ENCODE results near the gene TRAM2. TPM values are rescaled to one million over a fixed set of nuclear protein-coding genes. Genes with fewer than 3 reads are reported as not detected.

TRAM2 gene, protein sequence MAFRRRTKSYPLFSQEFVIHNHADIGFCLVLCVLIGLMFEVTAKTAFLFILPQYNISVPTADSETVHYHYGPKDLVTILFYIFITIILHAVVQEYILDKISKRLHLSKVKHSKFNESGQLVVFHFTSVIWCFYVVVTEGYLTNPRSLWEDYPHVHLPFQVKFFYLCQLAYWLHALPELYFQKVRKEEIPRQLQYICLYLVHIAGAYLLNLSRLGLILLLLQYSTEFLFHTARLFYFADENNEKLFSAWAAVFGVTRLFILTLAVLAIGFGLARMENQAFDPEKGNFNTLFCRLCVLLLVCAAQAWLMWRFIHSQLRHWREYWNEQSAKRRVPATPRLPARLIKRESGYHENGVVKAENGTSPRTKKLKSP
- 16.2 TPM for total RNA-seq (ENCODE audit: unreplicated experiment)
- long read RNA-seq, full-length matches to known transcripts = 4 of 6 reads
- long read RNA-seq, partial matches to known transcripts = 0 of 6 reads
- long read RNA-seq, other reads (novel, unspliced or antisense) = 2 of 6 reads

- TF ChIP-seq, protein P1, sequence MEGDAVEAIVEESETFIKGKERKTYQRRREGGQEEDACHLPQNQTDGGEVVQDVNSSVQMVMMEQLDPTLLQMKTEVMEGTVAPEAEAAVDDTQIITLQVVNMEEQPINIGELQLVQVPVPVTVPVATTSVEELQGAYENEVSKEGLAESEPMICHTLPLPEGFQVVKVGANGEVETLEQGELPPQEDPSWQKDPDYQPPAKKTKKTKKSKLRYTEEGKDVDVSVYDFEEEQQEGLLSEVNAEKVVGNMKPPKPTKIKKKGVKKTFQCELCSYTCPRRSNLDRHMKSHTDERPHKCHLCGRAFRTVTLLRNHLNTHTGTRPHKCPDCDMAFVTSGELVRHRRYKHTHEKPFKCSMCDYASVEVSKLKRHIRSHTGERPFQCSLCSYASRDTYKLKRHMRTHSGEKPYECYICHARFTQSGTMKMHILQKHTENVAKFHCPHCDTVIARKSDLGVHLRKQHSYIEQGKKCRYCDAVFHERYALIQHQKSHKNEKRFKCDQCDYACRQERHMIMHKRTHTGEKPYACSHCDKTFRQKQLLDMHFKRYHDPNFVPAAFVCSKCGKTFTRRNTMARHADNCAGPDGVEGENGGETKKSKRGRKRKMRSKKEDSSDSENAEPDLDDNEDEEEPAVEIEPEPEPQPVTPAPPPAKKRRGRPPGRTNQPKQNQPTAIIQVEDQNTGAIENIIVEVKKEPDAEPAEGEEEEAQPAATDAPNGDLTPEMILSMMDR (IDR thresholded peaks at IDR 0.05; ENCODE audit: partially characterized antibody, unreplicated experiment) = no peak
- H3K4me1 Mint-ChIP-seq (ENCODE audit: low read depth, unreplicated experiment) = peaks cover 20% of the 10 kb centered on the region
- peaks cover 12% of the 10 kb centered on the region for H3K27me3 Mint-ChIP-seq (ENCODE audit: unreplicated experiment)
- peaks cover 1% of the 10 kb centered on the region for H3K36me3 Mint-ChIP-seq (ENCODE audit: unreplicated experiment)
- DNase-seq = peak; percentile 86
- H3K4me3 Mint-ChIP-seq (ENCODE audit: unreplicated experiment) = peak within 1 kb of the TSS; percentile 96
- H3K9me3 Mint-ChIP-seq (ENCODE audit: unreplicated experiment) = peaks cover 6% of the 10 kb centered on the region
- H3K27ac Mint-ChIP-seq (ENCODE audit: unreplicated experiment) = peak within 1 kb of the TSS; percentile 94
These were observed at the start of gene TRAM2 for GRCh38 chr6:52577022-52577777. TSS of gene TRAM2 (minus strand) at chr6:52577060. CDS start at chr6:52576915, 145 bp downstream.

DNA sequence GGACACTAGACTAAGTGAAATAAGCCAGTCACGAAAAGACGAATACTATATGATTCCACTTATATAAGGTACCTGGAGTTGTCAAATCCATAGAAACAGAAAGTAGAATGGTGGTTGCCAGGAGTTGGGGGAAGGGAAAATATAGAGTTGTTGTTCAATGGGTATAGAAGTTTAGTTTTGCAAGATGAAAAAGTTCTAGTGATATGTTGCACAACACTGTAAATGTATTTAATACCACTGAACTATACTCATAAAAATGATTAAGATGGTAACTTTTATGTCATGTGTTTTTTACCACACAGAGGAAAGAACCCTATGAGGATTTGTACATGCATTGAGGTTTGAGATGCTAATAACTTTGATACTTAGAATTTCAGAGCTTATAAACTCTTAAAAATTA is 46.0 kb upstream of the TRAM2 start:
- Mint-ChIP-seq H3K36me3 (ENCODE audit: unreplicated experiment) (no peaks in the 10 kb centered on the region), H3K27me3 (ENCODE audit: unreplicated experiment) (peaks cover 2% of the 10 kb centered on the region), H3K27ac (ENCODE audit: unreplicated experiment) (no peak overlapping the region), H3K4me3 (ENCODE audit: unreplicated experiment) (no peak overlapping the region), H3K9me3 (ENCODE audit: unreplicated experiment) (no peaks in the 10 kb centered on the region), H3K4me1 (ENCODE audit: low read depth, unreplicated experiment) (no peaks in the 10 kb centered on the region)
- DNase-seq = no peak
- TF ChIP-seq, protein P1 (IDR thresholded peaks at IDR 0.05; ENCODE audit: partially characterized antibody, unreplicated experiment) = no peak

DNA sequence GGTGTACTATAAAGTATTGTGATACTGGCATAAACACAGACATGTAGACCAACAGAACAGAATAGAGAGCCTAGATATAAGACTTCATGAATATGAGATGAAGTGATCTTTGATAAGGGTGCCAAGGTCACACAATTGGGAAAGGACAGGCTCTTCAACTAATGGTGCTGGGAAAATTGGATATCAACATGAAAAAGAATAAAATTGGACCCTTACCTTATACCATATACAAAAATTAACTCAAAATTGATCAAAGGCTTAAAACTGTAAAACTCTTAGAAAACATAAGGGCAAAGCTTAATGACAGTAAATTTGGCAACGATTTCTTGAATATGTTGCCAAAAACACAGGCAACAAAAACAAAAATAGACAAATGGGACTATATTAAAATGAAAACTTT is 44.8 kb upstream of the TRAM2 start:
- H3K27me3 Mint-ChIP-seq (ENCODE audit: unreplicated experiment) = peaks cover 2% of the 10 kb centered on the region
- no peaks in the 10 kb centered on the region for H3K9me3 Mint-ChIP-seq (ENCODE audit: unreplicated experiment)
- TF ChIP-seq, protein P1 (IDR thresholded peaks at IDR 0.05; ENCODE audit: partially characterized antibody, unreplicated experiment) = no peak
- H3K36me3 Mint-ChIP-seq (ENCODE audit: unreplicated experiment) = no peaks in the 10 kb centered on the region
- no peak for DNase-seq
- no peak overlapping the region for H3K4me3 Mint-ChIP-seq (ENCODE audit: unreplicated experiment)
- H3K4me1 Mint-ChIP-seq (ENCODE audit: low read depth, unreplicated experiment) = no peaks in the 10 kb centered on the region
- no peak overlapping the region for H3K27ac Mint-ChIP-seq (ENCODE audit: unreplicated experiment)

- H3K36me3 Mint-ChIP-seq (ENCODE audit: unreplicated experiment) = no peaks in the 10 kb centered on the region
These were observed 44.0 kb upstream of the TRAM2 start for GRCh38 chr6:52620906-52621190.

More at GRCh38 chr6:52620906-52621190, 44.0 kb upstream of the TRAM2 start:
- TF ChIP-seq, protein P1 (IDR thresholded peaks at IDR 0.05; ENCODE audit: partially characterized antibody, unreplicated experiment) = no peak
- DNase-seq = no peak
- Mint-ChIP-seq H3K27me3 (ENCODE audit: unreplicated experiment) (peaks cover 2% of the 10 kb centered on the region), H3K4me1 (ENCODE audit: low read depth, unreplicated experiment) (no peaks in the 10 kb centered on the region), H3K4me3 (ENCODE audit: unreplicated experiment) (no peak overlapping the region), H3K27ac (ENCODE audit: unreplicated experiment) (no peak overlapping the region), H3K9me3 (ENCODE audit: unreplicated experiment) (no peaks in the 10 kb centered on the region)
